Activated gamma-delta T cell treated with anti-CD3 and anti-CD28 coated beads, Interleukin-2, amount 50 U/mL, for 16 hours (primary cell): ENCODE results near the gene MRPL23.
"Not testable (repeated sequence)": the region's sequence is repeated elsewhere in the genome, so short reads cannot be mapped to it uniquely, and the experiment has no call there.

Experiments
- DNase-seq: peaks from one replicate; pipeline ENCODE4 v3.0.0-alpha.2; 2020; ENCODE audit warnings: low read depth

The MRPL23 gene

DNA sequence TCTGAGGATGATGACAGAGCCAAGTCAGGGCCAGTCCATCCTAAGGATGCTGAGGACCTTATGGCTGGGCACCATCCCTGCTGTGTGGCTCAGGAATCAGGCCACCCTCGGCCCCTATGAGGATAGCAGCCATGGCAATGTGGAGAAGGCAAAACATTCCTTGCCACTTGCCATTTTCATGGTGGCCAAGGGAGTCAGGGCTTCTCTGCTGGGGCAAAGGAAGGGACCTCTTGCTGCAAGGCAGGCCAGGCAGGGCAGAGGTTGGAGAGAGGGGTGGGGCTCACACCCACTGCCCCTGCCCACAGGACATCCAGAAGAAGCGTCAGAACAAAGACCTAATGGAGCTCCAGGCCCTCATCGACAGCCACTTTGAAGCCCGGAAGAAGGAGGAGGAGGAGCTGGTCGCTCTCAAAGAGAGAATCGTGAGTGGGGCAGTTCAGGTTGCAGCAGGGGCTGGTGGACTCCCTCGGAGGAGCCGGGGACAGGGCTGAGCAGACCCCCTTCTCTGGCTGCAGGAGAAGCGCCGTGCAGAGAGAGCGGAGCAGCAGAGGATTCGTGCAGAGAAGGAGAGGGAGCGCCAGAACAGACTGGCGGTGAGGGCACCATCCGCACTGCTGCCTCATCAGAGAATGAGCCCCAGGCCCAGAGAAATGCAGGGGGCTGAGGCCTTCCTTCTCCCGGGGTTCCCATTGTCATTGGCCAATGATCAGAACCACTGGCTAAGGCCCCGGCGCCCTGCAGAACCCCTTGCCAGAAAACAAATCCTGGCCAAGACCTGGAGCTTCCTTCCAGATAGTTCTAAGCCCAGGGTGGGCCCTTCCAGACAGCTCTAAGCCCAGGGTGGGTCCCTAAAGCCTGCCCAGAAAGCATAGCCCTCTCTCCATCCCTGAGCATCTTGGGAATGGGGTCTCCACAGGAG lies 13.5 kb upstream of the MRPL23 start:
- no peak for DNase-seq

DNA sequence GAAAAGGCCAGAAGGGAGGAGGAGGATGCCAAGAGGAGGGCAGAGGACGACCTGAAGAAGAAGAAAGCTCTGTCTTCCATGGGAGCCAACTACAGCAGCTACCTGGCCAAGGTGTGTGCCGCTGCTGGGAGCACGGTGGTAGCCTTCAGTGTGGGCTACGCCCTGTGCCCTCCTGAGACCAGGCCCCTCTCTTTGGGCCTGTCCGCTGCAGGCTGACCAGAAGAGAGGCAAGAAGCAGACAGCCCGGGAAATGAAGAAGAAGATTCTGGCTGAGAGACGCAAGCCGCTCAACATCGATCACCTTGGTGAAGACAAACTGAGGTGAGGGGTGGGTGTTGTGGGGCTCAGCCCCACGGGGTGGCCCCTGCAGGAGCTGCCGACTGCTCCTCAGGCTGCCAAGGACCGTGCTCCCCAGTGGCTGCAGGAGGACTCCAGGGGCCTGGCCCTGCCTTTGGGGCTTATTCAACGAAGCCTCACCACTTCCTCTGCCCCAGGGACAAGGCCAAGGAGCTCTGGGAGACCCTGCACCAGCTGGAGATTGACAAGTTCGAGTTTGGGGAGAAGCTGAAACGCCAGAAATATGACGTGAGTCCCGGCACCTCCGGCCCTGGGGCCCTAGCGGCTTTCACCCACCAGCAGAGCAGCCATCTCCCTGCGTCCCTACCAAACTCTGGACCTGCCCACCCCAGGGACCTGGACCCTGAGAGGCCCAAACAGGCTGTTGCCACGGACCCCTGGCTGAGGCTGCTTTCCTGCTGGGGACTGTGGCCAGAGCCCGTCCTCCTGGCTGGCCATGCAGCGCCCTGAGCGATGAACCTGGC lies 12.6 kb upstream of the MRPL23 start:
- no peak for DNase-seq

DNA sequence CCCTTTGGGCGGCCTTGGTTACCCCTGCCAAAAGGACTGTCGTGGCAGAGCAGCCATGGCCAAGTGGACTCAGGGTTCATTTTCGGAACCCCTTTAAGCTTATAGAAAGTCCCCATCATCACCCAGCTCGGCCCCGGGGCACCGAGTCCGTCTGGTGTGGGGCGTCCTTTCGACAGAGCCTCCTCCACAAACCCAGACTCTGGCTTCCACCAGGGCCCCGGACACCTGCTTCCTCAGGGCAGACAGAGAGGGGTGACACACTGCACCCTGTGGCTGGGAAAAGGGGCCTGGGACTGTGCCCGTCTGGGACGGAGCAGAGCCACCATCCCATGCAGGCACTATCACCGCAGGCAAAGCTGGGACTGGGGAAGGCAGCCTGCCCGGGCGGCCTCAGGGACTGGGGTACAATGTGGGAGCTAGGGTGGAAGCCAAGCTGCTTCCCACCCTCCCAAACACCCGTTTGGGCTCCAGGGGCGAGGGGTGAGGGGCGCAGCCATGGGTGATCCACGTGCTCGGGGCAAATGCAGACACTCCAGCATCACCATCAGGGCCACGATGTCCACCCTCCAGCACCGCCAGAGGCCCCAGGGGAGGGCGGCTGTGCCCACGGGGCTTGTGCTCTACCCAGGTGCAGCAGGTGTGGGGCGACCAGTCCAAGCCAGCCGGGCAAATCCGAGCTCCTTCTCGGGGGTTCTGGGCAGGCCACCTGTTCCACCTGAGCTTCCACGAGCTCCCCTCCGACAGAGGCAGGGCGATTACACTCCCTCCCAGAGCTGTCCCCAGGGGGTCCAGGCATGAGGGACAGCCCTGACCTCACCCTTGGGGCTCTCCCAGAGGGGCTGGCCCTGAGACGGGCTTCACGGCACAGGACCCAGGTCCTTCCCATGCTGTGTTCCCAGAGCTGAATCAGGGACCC lies 11.7 kb upstream of the MRPL23 start:
- DNase-seq: no peak

DNA sequence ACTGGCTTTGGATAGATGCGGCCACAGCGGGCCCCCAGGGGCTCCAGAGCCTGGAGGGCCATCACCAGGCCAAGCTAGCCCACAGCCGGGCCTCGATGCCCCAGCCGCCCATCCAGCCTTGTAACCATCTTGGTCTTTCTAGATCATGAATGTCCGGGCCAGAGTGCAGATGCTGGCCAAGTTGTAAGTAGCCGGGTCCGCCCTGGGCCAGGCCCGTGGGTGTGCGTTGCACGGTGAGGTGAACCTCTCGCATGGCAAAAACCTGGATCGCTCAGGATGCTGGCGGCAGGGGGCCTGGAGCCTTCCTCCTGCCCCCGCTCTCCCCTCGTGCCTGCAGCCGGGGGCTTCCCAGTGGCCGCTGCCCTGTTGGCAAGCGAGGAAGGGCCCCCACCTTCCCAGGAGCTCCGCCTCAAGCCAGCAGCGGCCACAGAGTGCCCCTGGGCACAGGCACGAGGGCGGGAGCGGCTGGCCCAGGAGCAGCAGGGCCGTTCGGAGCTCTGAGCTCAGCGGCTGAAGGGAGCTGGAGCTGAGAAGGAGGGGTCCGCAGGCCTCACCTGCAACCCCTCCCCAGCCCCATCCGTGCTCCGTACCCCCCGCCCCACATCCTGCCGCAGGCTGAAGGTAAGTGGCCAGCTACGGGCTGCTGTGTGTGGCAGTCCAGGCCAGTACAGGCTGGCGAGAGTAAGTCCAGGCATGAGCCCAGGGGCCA lies 10.9 kb upstream of the MRPL23 start:
- DNase-seq: no peak

DNA sequence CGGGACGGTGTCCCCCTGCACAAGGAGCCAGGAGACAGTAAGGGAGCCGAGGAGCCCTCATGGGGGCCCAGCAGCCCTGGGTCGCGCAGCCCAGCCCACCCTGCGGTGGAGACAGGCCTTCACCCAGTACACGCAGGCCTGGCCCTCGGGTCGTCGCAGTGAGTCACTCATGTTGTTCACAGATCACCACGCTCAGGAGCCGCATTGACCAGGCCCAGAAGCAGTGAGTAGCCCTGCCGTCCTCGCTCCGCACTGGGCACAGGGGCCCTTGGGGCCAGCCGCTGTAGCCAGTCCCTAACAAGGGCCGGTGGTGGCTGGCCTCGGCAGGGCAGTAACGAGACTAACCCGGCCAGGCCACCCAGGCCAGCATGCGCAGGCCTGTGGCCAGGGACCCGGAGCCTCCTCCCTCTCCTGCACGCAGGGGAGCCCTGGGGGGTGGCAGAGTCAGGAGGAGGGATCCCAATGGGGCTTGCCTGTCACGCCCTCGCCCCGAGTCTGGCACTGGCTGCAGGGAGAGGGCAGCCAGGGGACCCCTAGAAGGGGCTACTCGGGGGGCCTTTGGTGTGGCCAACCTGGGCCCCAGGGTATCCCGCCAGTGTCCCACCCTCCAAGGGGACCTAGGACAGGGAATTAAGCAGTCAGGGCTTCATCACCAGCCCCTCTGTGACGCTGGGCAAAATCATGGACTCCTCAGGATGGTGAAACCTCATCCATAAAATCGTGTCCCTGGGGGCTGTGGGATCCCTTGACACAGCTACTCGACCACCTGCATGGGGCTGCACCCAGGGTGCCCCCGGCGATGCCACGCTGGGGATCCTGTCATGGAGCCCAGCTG lies 10.1 kb upstream of the MRPL23 start:
- DNase-seq: no peak

DNA sequence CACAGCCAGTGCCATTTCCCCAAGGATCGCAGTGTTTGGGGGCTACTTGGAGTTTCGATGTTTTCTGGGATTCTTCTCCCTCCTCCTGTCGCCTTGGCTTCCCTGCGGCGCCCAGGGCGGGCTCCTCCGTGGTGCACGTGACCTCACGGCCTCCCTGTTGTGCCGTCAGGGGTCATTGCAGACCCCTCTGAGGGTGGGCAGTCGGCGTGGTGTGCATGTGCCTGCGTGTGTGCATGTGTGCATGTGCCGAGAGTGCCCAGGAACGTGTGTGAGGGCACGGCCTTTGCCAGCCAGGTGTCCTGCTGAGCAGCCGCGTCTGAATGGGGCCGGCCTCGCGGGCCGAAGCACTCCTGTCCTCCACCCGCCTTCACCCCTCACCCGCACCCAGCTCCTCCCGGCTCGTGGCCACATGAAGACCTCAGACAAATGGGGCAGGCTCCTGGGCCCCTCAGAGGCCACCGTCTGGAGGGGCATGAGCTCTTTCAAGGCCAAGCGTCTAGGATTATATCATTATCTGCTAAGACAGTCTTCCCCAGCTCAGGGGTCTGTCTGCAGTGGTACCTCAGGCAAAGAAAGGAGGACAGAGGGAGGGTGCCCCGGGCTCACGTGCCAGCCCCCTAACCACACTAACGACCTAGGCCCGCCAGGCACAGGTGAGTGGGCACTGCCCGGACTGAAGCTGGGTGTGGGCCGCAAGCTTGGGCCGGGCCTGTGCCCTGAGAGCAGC lies 9.4 kb upstream of the MRPL23 start:
- DNase-seq: no peak

DNA sequence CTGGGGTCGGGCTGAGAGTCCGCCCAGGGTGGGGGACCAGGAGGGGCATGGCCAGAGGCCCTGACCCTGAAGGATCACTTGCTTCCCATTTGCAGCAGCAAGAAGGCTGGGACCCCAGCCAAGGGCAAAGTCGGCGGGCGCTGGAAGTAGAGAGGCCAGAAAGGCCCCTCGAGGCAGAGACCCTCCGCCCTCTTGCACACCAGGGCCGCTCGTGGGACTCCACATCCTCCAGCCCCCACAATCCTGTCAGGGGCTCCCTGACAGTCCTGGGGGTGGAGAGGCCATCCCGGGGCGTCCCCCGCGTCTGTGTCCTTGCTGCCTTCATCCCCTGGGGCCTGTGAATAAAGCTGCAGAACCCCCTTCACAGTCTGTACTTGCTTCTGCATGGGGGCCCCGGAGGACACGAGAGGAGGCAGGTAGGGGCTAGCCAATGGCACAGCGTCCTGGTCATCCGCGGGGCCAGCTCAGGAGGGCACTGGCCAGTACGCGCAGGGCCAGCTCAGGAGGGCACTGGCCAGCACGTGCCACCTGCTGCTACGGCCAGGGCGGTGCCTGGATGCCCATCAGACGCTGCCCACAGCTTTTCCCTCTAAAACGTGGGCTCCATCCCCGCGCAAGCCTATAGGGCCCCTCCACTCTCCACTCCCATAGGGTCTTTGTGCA lies 8.7 kb upstream of the MRPL23 start:
- no peak for DNase-seq

DNA sequence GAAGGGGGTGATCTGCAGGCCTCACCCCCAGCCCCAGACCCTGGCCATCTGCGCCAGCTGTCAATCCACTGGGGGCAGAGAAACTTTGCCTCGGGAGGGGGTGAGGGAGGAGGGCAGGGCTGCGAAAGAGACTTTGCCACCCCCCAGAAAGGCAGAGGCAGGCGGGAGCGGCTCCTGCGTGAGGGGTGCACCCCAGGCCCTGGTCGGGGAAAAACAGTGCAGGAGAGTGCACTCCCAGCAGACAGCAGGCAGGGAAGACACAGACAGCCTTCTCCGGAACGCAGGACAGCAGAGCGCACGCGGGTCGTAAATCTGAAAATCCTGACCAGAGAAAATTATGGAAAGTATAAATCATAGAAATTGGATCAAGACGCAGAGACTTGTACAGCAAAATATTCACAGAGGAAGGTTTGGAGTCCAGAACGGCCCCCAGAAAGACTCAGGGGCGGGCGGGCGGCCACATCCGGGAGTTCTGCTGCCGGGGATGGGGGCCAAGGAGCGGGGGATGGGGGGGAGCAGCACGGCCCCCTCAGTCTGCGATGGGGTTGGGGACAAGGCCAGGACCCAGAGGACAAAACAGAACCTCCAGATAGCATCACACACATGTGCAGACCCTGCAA lies 8.0 kb upstream of the MRPL23 start:
- no peak for DNase-seq

DNA sequence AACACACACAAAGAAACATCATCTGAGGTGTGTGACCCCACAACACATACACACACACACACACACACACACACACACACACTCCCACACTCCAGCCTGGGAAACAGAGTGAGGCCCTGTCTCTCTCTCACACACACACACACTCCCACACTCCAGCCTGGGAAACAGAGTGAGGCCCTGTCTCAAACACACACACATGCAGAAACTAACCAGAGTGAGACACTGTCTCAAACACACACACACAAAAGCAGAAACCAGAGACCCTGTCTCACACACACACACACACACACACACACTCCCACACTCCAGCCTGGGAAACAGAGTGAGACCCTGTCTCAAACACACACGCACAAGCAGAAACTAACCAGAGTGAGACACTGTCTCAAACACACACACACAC lies 7.3 kb upstream of the MRPL23 start:
- DNase-seq: not testable (repeated sequence)

DNA sequence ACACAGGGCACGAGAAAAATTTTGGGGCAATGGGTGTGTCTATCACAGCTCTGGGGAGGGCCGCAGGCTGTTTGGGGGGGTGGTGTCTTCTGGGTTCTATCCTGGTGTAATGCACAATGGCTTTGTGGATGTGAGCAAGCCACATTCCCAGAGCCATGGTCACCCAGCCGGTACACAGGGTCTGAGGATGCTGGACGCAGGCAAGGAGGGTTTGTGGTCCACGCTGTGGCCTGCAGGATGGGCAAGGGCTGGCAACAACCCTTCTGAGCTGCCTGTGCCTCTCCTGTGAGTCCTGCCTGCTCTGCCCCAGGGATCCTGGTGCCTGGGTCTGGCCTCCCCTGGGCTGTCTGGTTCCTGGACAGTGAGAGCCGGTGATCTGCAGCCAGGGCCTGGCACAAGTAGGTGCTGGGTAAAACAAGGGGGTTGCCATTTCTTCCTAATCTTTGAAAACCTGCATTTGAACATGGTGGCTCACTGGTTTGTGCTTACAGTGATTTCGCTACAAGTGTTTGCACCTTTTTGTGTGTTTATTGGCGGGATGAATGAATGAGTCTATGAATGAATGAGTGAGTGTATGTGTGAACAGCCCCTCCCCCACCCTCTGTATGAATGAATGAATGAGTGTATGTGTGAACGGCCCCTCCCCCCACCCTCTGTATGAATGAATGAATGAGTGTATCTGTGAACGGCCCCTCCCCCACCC lies 4.4 kb upstream of the MRPL23 start:
- DNase-seq: no peak

DNA sequence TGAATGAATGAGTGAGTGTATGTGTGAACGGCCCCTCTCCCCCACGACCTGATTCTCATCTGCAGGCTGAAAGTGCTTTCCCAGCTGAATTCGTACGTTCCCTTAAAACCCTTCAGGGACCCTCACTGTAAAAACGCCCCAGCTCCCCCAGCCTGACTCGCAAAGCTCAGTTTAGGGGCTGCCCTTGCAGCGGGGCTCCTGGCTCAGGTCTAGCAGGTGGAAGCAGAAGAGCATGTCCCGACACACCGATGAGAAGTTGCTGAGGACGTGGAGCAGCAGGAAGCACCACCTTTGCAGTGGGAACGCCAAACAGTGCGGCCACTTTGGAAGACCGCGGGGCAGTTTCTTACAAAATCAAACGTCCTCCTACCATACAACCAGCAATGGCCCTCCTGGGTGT lies 3.6 kb upstream of the MRPL23 start:
- DNase-seq: no peak

DNA sequence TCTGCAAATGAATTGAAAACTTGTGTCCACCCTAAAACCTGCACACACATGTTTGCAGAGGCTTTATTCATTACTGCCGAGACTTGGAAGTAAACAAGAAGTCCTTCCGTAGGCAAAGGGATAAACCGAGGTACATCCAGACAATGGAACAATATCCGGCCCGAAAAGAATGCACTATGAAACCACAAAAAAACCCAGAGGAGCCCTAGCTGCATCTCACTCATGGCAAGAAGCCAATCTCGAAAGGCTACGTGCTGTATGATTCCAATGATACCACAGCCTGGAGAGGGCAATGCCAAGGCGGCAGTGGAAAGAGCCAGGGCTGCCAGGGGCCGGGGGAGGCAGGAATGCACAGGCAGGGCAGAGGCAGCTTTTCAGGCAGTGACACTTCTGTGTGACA lies 3.2 kb upstream of the MRPL23 start:
- no peak for DNase-seq

DNA sequence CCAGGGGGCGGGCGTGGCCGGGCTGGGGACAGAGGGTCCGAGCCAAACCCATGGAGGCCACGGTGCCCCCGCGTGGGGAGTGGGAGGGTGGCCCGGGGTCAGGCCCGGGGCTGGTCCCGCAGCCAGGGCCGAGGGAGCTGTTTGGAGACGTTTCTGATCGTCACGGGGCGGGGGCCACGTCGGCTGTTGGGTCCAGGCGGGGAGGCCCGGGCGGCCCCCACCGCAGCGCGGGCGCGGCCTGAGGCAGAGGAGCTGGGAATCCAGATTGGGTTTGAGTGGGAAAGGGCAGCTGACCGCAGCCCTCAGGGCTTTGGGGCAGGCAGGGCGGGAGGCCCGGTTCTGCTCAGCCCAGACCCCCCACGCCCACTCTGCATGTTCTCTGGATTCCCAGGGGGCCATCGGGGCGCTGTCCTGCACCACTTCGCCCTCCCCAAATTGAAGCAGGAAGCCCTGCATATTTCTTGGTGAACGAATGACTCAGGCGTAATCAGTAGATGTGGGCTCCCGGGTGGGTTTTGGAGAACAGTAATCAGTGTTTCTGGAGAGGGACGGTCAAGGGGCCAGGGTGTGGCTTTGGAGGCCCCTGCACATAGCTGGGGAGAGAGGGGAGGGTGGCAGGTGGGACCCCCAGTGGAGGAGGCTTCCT lies 583 bp downstream of the MRPL23 start:
- DNase-seq: no peak

DNA sequence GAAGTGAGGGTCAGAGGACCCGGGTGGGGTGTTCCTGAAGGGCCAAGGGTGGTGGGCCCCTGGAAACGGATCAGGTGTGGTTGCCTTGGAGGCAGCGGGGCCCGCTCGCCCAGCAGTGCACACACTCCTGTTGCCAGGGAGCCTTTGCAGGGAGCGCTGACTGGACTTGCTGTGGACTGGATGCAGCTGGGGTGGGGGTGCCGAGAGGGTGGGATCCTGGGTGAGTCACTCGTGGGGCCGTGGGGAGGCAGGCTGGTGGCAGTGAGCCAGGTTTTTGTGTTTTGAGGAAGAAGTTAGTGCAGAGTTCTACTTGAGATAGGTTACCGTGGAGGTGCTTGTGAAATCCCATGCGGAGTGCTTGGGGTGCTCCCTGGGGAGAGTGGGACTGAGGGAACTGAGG lies 1.3 kb downstream of the MRPL23 start:
- DNase-seq: no peak

DNA sequence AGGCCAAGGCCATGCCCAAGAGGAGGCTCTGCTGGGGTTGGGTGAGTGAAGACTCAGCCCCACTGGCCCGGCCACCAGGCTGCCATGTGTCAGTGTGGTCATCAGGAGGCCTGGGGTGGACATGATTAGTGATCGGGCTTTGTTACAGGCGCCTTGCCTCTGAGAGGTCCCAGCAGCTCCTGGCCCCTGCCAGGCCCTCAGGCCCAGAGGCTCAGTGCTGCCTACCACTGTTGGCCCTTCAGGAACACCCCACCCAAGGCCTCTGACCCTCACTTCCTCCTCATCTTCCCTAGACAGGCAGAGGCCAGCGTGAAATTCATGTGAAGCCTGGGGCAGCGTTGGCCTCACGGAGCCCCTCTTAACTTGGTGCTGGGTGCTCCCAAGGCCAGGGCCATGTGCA lies 2.2 kb downstream of the MRPL23 start:
- DNase-seq: no peak

DNA sequence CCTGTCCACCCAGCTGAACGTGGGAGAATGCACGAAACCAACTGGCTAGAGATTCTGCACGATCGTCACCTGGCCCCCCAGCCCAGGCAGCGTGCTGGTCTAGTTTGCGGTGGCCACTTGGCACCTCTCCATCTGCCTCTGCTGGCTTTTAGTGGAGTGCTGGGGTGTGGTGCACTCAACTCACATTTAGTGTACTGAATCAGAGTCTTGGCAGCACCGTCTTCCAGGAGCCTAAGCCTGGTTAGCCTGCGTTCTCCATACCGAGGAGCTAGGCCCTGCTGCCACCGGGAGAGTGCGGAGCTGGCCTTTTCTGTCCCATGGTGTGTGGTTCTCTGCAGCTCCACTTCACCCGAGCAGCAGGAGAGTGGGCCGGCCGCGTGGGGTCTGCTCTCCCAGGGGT lies 2.8 kb downstream of the MRPL23 start:
- DNase-seq: no peak

DNA sequence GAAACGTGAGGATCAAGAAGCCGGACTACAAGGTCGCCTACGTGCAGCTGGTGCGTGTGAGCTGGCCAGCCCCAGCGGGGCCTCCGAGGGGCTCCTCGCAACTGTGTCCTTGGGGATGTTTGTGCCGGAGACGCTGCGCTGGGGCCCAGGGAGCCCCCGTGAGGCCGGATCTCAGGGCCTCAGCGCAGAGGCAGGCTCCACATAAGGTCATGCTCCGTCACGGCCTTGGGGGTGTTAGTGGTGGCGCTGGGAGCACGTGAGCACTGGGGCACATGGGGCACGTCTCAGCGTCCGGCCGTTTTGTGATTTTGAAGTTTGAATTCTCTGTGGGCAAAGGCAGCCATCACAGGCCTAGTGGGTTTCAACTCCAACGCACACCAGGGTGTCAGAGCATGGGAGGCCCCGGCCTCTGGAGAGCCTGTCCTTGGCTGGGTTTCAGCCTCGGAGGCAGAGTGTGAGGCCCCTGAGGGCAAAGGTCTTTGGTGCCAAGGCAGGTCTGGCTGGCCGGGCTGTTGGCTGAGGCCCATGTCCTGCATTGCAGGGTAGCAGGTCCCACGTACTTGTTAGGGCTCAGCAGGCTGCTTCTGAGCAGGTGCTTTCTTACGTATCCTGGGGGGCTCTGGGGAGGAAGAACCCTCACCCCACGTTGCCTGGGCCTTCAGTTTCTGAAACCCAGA lies 5.8 kb downstream of the MRPL23 start:
- DNase-seq: no peak
